Measurements from ENCODE around the gene SNED1. TPM values are rescaled to one million over a fixed set of nuclear protein-coding genes. Genes with fewer than 3 reads are reported as not detected.

The SNED1 gene
- total and polyA plus RNA-seq, 2 donors (not counting 1 experiment from before 2014, with no cell fraction given): 27.2 to 39.5 TPM

GRCh38 chr2:241031436-241032165 is 33.2 kb downstream of the SNED1 start:
- Histone ChIP-seq H3K36me3 (ENCODE audit: control insufficient read depth, insufficient read depth, low read length) (peaks cover 4% of the 10 kb centered on the region), H3K9me3 (ENCODE audit: control insufficient read depth, insufficient read depth, low read depth, low read length) (no peaks in the 10 kb centered on the region), H3K4me1 (ENCODE audit: control insufficient read depth, extremely low read depth, insufficient read depth, low read length) (no peaks in the 10 kb centered on the region), H3K79me2 (ENCODE audit: control insufficient read depth, insufficient read depth, low read length) (no peaks in the 10 kb centered on the region), H3K27ac (ENCODE audit: insufficient read depth, low read length) (no peak overlapping the region), H3K27me3 (ENCODE audit: control insufficient read depth, insufficient read depth, low read length) (no peaks in the 10 kb centered on the region), H3K9ac (ENCODE audit: insufficient read depth, low read length) (no peak overlapping the region), H3K4me3 (replicated peaks in 1 of 4; ENCODE audit: control extremely low read depth in 1 of 4, insufficient read depth in 1 of 4, low read depth in 3 of 4, low read length in 4 of 4) (no peak overlapping the region), H3K4me2 (ENCODE audit: extremely low read depth, insufficient read depth, low read length) (no peak overlapping the region), H4K20me1 (ENCODE audit: control insufficient read depth, extremely low read depth, insufficient read depth, low read length) (no peaks in the 10 kb centered on the region), H2AFZ (ENCODE audit: low read length) (no peak overlapping the region)
- no peak for DNase-seq (ENCODE audit: low read depth in 2 of 2)
- TF ChIP-seq EZH2 (IDR thresholded peaks at IDR 0.05; ENCODE audit: low read length, missing control alignments): no peak
- TF ChIP-seq, protein P1, sequence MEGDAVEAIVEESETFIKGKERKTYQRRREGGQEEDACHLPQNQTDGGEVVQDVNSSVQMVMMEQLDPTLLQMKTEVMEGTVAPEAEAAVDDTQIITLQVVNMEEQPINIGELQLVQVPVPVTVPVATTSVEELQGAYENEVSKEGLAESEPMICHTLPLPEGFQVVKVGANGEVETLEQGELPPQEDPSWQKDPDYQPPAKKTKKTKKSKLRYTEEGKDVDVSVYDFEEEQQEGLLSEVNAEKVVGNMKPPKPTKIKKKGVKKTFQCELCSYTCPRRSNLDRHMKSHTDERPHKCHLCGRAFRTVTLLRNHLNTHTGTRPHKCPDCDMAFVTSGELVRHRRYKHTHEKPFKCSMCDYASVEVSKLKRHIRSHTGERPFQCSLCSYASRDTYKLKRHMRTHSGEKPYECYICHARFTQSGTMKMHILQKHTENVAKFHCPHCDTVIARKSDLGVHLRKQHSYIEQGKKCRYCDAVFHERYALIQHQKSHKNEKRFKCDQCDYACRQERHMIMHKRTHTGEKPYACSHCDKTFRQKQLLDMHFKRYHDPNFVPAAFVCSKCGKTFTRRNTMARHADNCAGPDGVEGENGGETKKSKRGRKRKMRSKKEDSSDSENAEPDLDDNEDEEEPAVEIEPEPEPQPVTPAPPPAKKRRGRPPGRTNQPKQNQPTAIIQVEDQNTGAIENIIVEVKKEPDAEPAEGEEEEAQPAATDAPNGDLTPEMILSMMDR (conservative IDR thresholded peaks at IDR 0.05 in 1 of 2, IDR thresholded peaks at IDR 0.05 in 1 of 2; ENCODE audit: low read depth in 1 of 2, low read length in 2 of 2): no peak

GRCh38 chr2:241033336-241033987 is 35.0 kb downstream of the SNED1 start:
- Histone ChIP-seq H4K20me1 (ENCODE audit: control insufficient read depth, extremely low read depth, insufficient read depth, low read length) (no peaks in the 10 kb centered on the region), H2AFZ (ENCODE audit: low read length) (no peak overlapping the region), H3K9me3 (ENCODE audit: control insufficient read depth, insufficient read depth, low read depth, low read length) (no peaks in the 10 kb centered on the region), H3K4me1 (ENCODE audit: control insufficient read depth, extremely low read depth, insufficient read depth, low read length) (no peaks in the 10 kb centered on the region), H3K27ac (ENCODE audit: insufficient read depth, low read length) (no peak overlapping the region), H3K27me3 (ENCODE audit: control insufficient read depth, insufficient read depth, low read length) (no peaks in the 10 kb centered on the region), H3K4me3 (replicated peaks in 1 of 4; ENCODE audit: control extremely low read depth in 1 of 4, insufficient read depth in 1 of 4, low read depth in 3 of 4, low read length in 4 of 4) (no peak overlapping the region), H3K9ac (ENCODE audit: insufficient read depth, low read length) (no peak overlapping the region), H3K36me3 (ENCODE audit: control insufficient read depth, insufficient read depth, low read length) (peaks cover 6% of the 10 kb centered on the region), H3K4me2 (ENCODE audit: extremely low read depth, insufficient read depth, low read length) (no peak overlapping the region), H3K79me2 (ENCODE audit: control insufficient read depth, insufficient read depth, low read length) (no peaks in the 10 kb centered on the region)
- DNase-seq (ENCODE audit: low read depth in 2 of 2): no peak
- TF ChIP-seq, protein P1 (conservative IDR thresholded peaks at IDR 0.05 in 1 of 2, IDR thresholded peaks at IDR 0.05 in 1 of 2; ENCODE audit: low read depth in 1 of 2, low read length in 2 of 2): no peak
- no peak for TF ChIP-seq EZH2 (IDR thresholded peaks at IDR 0.05; ENCODE audit: low read length, missing control alignments)

DNA sequence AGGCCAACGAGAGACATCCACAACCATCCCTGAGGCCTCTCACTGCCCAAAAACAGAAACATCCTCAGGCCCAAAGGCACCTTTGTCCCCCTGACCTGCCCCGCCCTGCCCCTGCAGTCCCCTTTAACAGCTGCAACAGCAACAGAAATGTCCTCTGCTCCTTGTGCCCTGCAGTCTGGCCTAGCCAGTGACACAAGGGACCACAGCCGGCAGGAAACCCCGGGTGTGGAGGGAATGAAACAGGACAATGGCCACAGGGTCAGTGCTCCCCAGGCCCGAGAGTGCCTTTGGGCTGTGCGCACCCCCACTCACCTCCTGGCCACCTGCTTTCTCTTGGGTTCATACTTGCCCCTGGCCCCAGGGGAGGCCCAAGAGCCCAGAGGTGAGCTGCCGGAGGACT is 35.6 kb downstream of the SNED1 start:
- Histone ChIP-seq H3K36me3 (ENCODE audit: control insufficient read depth, insufficient read depth, low read length) (peaks cover 6% of the 10 kb centered on the region), H3K27ac (ENCODE audit: insufficient read depth, low read length) (no peak overlapping the region), H3K9me3 (ENCODE audit: control insufficient read depth, insufficient read depth, low read depth, low read length) (no peaks in the 10 kb centered on the region), H3K79me2 (ENCODE audit: control insufficient read depth, insufficient read depth, low read length) (no peaks in the 10 kb centered on the region), H4K20me1 (ENCODE audit: control insufficient read depth, extremely low read depth, insufficient read depth, low read length) (no peaks in the 10 kb centered on the region), H3K4me3 (replicated peaks in 1 of 4; ENCODE audit: control extremely low read depth in 1 of 4, insufficient read depth in 1 of 4, low read depth in 3 of 4, low read length in 4 of 4) (no peak overlapping the region), H3K4me1 (ENCODE audit: control insufficient read depth, extremely low read depth, insufficient read depth, low read length) (no peaks in the 10 kb centered on the region), H3K9ac (ENCODE audit: insufficient read depth, low read length) (no peak overlapping the region), H3K27me3 (ENCODE audit: control insufficient read depth, insufficient read depth, low read length) (no peaks in the 10 kb centered on the region), H3K4me2 (ENCODE audit: extremely low read depth, insufficient read depth, low read length) (no peak overlapping the region), H2AFZ (ENCODE audit: low read length) (no peak overlapping the region)
- TF ChIP-seq EZH2 (IDR thresholded peaks at IDR 0.05; ENCODE audit: low read length, missing control alignments): no peak
- TF ChIP-seq, protein P1 (conservative IDR thresholded peaks at IDR 0.05 in 1 of 2, IDR thresholded peaks at IDR 0.05 in 1 of 2; ENCODE audit: low read depth in 1 of 2, low read length in 2 of 2): no peak
- DNase-seq (ENCODE audit: low read depth in 2 of 2): no peak
